ENCODE results near the gene PRKRIP1.
A peak's percentile ranks its signal among the peaks of the same experiment; 100 is the strongest.

PRKRIP1 gene

DNA sequence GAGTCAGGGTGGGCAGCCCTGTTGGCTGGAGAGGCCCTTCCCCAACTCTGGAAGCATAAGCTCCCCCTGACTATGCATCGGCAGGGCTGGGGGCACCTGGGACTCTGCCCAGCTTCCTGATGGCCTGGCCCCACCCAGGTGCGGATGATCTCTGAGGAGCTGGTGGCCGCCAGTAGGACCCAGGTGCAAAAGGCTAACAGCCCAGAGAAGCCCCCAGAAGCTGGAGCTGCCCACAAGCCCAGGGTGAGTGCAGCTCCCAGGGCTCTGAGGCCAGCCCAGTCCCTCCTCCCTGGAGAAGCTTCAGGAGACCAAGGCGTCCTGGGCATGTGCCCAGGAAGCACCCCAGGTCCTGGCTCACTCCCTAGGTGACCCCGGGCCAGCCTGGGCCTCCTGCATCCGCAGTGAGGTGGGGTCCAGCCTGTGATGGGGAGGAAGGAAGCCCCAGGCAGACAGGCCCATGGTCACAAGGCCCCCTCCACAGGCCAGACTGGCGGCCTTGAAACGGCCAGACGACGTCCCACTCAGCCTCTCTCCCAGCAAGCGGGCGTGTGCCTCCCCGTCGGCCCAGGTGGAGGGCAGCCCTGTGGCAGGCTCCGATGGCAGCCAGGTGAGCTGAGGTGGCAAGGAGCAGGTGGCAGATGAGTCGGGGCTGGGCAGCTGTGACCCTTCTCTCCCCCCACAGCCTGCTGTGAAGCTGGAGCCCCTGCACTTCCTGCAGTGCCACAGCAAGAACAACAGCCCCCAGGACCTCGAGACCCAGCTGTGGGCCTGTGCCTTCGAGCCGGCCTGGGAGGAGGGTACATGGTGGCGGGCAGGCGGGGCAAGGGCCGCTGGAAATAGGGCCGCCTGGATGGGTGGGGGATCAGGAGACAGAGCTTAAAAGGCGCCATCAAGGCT is 71.7 kb downstream of the PRKRIP1 start:
- in situ Hi-C loops (cut with MboI; ENCODE audit: low pct_unique_long_range_greater_than_20kb, low sequenced_read_pairs, unreplicated experiment), result loop anchor here (5.0 kb wide), 1 partner anchor 66 kb away; no protein-coding TSS in a partner anchor
- peak; percentile 23 for DNase-seq (ENCODE audit: low spot score)
- TF ChIP-seq, protein P1, sequence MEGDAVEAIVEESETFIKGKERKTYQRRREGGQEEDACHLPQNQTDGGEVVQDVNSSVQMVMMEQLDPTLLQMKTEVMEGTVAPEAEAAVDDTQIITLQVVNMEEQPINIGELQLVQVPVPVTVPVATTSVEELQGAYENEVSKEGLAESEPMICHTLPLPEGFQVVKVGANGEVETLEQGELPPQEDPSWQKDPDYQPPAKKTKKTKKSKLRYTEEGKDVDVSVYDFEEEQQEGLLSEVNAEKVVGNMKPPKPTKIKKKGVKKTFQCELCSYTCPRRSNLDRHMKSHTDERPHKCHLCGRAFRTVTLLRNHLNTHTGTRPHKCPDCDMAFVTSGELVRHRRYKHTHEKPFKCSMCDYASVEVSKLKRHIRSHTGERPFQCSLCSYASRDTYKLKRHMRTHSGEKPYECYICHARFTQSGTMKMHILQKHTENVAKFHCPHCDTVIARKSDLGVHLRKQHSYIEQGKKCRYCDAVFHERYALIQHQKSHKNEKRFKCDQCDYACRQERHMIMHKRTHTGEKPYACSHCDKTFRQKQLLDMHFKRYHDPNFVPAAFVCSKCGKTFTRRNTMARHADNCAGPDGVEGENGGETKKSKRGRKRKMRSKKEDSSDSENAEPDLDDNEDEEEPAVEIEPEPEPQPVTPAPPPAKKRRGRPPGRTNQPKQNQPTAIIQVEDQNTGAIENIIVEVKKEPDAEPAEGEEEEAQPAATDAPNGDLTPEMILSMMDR (IDR thresholded peaks at IDR 0.05; ENCODE audit: extremely low read depth, insufficient read depth, missing control alignments), result no peak

DNA sequence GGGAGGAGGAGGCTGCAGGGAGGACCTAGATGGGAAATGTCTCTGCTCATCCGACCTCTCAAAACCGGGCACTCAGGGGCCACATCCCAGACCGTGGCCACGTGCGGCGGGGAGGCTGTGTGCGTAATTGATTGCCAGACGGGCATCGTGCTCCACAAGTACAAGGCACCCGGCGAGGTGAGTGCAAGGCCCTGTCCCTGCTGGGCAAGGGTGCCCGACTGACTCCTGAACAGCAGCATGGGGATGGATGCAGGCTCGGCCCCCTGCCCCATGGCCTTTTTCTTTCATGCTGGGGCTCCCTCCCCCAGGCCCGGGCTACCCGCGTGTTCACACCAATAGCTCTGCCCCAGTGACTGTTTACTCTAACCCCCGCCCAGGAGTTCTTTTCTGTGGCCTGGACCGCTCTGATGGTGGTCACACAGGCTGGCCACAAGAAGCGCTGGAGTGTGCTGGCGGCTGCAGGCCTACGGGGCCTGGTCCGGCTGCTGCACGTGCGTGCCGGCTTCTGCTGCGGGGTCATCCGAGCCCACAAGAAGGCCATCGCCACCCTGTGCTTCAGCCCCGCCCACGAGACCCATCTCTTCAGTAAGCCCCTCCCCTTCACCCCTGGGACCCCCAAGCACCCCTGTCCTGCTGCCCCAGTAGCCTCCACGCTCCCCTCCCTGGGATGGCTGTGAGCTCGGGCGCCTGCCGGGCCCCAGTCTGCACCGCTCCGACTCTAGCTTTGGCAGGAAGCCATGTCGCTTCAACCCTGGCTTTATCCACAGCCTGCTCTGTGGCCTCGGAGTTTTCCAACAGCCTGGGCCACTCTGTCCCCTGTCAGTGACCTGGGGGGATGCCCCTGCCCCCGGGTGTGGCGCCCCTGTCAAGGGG is 72.6 kb downstream of the PRKRIP1 start:
- in situ Hi-C loops (cut with MboI; ENCODE audit: low pct_unique_long_range_greater_than_20kb, low sequenced_read_pairs, unreplicated experiment), result loop anchor here (5.0 kb wide), 1 partner anchor 66 kb away; no protein-coding TSS in a partner anchor
- peak; percentile 27 for DNase-seq (ENCODE audit: low spot score)
- TF ChIP-seq, protein P1 (IDR thresholded peaks at IDR 0.05; ENCODE audit: extremely low read depth, insufficient read depth, missing control alignments), result no peak

DNA sequence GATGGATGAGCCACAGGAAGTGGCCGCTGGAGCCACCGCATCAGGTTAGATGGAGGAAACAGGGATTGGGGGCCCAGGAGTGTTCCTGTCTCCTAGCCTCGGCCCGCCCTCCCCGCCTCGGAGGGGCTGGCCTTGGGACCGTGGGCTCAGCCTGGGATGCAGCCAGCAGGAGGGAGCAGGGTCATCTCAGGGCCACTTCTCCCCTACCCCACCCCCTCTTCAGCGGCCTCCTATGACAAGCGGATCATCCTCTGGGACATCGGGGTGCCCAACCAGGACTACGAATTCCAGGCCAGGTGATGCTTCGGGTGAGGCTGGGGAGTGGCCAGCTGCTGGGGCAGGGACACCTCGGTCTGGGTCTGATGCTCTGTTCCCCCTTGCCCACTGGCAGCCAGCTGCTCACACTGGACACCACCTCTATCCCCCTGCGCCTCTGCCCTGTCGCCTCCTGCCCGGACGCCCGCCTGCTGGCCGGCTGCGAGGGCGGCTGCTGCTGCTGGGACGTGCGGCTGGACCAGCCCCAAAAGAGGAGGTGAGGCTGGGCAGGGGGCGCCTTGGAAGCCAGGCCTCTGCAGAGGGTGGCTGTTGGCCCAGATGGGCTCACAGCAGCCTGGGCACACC is 73.3 kb downstream of the PRKRIP1 start:
- DNase-seq (ENCODE audit: low spot score), result peak; percentile 32
- TF ChIP-seq, protein P1 (IDR thresholded peaks at IDR 0.05; ENCODE audit: extremely low read depth, insufficient read depth, missing control alignments), result no peak
- in situ Hi-C loops (cut with MboI; ENCODE audit: low pct_unique_long_range_greater_than_20kb, low sequenced_read_pairs, unreplicated experiment), result loop anchor here (5.0 kb wide), 1 partner anchor 67 kb away; no protein-coding TSS in a partner anchor

DNA sequence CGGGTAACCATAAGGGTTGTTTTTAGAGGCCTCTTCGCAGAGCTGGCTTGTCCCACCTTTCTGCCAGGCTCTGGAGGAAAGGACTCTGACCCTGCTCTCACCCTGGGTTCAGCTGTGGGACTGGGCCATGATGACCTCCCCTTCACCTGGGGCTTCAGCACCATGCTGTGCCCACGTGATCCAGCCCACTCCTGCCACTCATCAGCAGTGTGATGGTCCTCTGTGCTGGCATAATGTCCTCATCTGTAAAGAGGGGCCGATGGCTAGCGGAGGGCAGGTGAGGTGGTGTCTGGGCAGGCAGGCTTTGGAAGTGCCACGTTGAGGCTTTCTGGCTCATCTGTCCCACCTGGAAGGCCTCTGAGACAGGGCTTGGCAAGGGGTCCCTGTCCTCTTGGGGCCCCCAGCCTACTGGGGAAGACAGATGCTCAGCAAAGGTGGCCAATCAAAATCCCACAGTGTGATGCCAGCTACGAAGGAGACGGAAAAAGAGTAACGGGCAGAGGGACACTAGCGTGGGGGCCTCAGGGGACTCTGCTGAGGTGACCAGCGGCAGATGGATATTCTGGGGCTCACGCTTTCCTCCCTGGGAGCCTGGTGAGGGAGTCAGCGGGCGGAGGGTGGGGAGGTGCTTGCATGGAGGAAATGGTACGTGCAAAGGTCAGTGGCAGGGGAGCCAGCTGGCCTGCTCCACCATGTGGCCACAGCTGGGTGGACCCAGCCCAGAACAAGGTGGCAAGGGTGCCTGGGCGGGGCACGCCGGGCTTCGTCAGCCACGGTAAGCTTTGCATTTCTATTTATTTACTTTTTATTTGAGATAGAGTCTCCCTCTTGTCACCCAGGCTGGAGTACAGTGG is 74.0 kb downstream of the PRKRIP1 start:
- DNase-seq (ENCODE audit: low spot score), result peak; percentile 20
- in situ Hi-C loops (cut with MboI; ENCODE audit: low pct_unique_long_range_greater_than_20kb, low sequenced_read_pairs, unreplicated experiment), result loop anchor here (5.0 kb wide), 1 partner anchor 68 kb away; no protein-coding TSS in a partner anchor
- TF ChIP-seq, protein P1 (IDR thresholded peaks at IDR 0.05; ENCODE audit: extremely low read depth, insufficient read depth, missing control alignments), result no peak

DNA sequence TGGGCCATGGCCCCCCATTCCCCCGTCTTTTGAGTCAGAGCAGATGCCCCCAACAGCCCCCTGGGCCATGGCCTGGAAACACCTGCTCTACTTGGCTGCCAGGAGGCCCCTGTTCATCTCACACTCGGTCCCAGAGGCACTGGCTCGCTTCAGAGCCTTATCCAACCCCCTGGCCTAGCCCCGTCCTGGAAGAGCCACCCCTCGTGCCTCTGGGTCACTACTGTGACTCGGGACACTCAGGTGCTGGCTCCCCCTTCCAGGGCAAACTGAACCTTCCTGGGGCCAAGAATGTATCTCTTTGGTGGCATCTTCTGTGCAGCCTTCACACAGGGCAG is 75.6 kb downstream of the PRKRIP1 start:
- TF ChIP-seq, protein P1 (IDR thresholded peaks at IDR 0.05; ENCODE audit: extremely low read depth, insufficient read depth, missing control alignments), result no peak
- no peak for DNase-seq (ENCODE audit: low spot score)
- in situ Hi-C loops (cut with MboI; ENCODE audit: low pct_unique_long_range_greater_than_20kb, low sequenced_read_pairs, unreplicated experiment), result no loop called here
